Esophagus squamous epithelium (tissue), 5 donors: ENCODE data around the gene ID2. TPM values are rescaled to one million over a fixed set of nuclear protein-coding genes. Genes with fewer than 3 reads are reported as not detected.

Source experiments
- DNase-seq: peaks from one replicate; lab custom pipeline; 2025; lab: John Stamatoyannopoulos, UW
- H3K27ac ChIP-seq, 4 donors: fragments of 200-600 bp; sonication (generic); one replicate each; pipeline ENCODE4 v1.5.1; 2016 to 2019; ENCODE audit warnings: mild to moderate bottlenecking in 1 of 4
- H3K27me3 ChIP-seq, 4 donors: fragments of 200-600 bp; sonication (generic); 1 replicate in 3 of 4; 2 replicates in 1 of 4; pipeline versions ENCODE4 v1.5.1 to v1.6.0; 2017 to 2021; ENCODE audit warnings: antibody characterized with exemption in 1 of 4
- H3K36me3 ChIP-seq, 3 donors: fragments of 200-600 bp; sonication (generic); one replicate each; pipeline ENCODE4 v1.5.1; 2016 to 2019
- H3K4me1 ChIP-seq, 3 donors: fragments of 200-600 bp; sonication (generic); one replicate each; pipeline ENCODE4 v1.5.1; 2017 to 2019
- H3K4me3 ChIP-seq, 4 donors: fragments of 200-600 bp; sonication (generic); 1 replicate in 3 of 4; 2 replicates in 1 of 4; pipeline ENCODE4 v1.5.1; 2016 to 2019; ENCODE audit warnings: mild to moderate bottlenecking in 2 of 4, moderate library complexity in 1 of 4
- H3K9me3 ChIP-seq, 3 donors: fragments of 200-600 bp; sonication (generic); one replicate each; pipeline ENCODE4 v1.5.1; 2016 to 2019
- CTCF ChIP-seq, 6 experiments: fragments of 450-650 bp in 4 of 6; fragments of 200-600 bp in 2 of 6; sonication (generic) in 2 of 6; IDR thresholded peaks; one replicate each; pipeline ENCODE4 v1.5.1; 2016 to 2019; ENCODE audit warnings: antibody characterized with exemption in 6 of 6, mild to moderate bottlenecking in 4 of 6, moderate library complexity in 4 of 6
- POLR2A ChIP-seq, 4 donors: fragments of 450-650 bp; IDR thresholded peaks; one replicate each; pipeline ENCODE4 v1.6.1; 2017; ENCODE audit warnings: antibody characterized with exemption in 4 of 4, mild to moderate bottlenecking in 4 of 4, moderate library complexity in 3 of 4
- WGBS, 2 donors: methylation state at CpG; one replicate each; pipeline ENCODE4 v1.1.5; 2018; 5-methylcytosine and 5-hydroxymethylcytosine counted together
- intact Hi-C: fragments of 100-400 bp; cut with DNase I; formaldehyde crosslinking; loops from one replicate; pipeline ENCODE4 v1.15.0; 2022
- total RNA-seq, 4 donors: library from RNA; depleted of rRNA; stranded (reverse); fragments of >200 nt; gene quantifications; one replicate each; pipeline ENCODE4 v1.1.0, GENCODE V29; 2016
- donor health status: DM: yes; HTN: yes; CAD: no.

Gene ID2
- total RNA-seq = 10 to 100 TPM; 16.1 to 82.0 (median 34.2) TPM

- DNase-seq = peak; percentile 92
- intact Hi-C loops = no loop called here
- peaks cover 0 to 16% (median 0%) of the 10 kb centered on the region in 4 donors for H3K27me3 ChIP-seq
- H3K9me3 ChIP-seq = no peaks in the 10 kb centered on the region
- WGBS, 2 donors = 0 to 1% methylated on average over 11 to 16 of the region's 70 CpGs
- H3K36me3 ChIP-seq = no peaks in the 10 kb centered on the region
- H3K27ac ChIP-seq = peak within 1 kb of the TSS; percentile 87 to 96 (median 92)
- peak within 1 kb of the TSS; percentile 46 to 81 (median 76) for H3K4me3 ChIP-seq
- TF ChIP-seq CTCF (IDR thresholded peaks at IDR 0.05) (peak in 1 of 6 experiments; percentile 30), POLR2A (IDR thresholded peaks at IDR 0.05) (peak in 3 of 4 donors; percentile 86 to 100 (median 99))
- H3K4me1 ChIP-seq = peaks cover 17 to 78% (median 21%) of the 10 kb centered on the region in 3 donors
Observed at GRCh38 chr2:8681786-8682692, at the start of gene ID2. TSS of gene ID2 (plus strand) at chr2:8682056. CDS start at chr2:8682166, 110 bp downstream.

- Histone ChIP-seq H3K4me1 (peaks cover 0 to 8% (median 0%) of the 10 kb centered on the region in 3 donors), H3K27ac (no peak overlapping the region), H3K4me3 (no peak overlapping the region), H3K36me3 (no peaks in the 10 kb centered on the region), H3K9me3 (no peaks in the 10 kb centered on the region), H3K27me3 (no peaks in the 10 kb centered on the region)
- no peak for TF ChIP-seq CTCF (IDR thresholded peaks at IDR 0.05)
- no peak for TF ChIP-seq POLR2A (IDR thresholded peaks at IDR 0.05)
- WGBS, 2 donors = 80 to 87% methylated on average over 1 to 6 of the region's 11 CpGs
- intact Hi-C loops = no loop called here
- no peak for DNase-seq
Observed at GRCh38 chr2:8632755-8633154, 49.1 kb upstream of the ID2 start.

- Histone ChIP-seq H3K9me3 (no peaks in the 10 kb centered on the region), H3K27me3 (no peaks in the 10 kb centered on the region), H3K27ac (no peak overlapping the region), H3K36me3 (no peaks in the 10 kb centered on the region), H3K4me3 (no peak overlapping the region), H3K4me1 (peaks cover 0 to 8% (median 0%) of the 10 kb centered on the region in 3 donors)
- intact Hi-C loops = no loop called here
- DNase-seq = no peak
- TF ChIP-seq POLR2A (IDR thresholded peaks at IDR 0.05) (no peak), CTCF (IDR thresholded peaks at IDR 0.05) (no peak)
- 44 to 62% methylated on average over 5 of the region's 7 CpGs for WGBS, 2 donors
Observed at GRCh38 chr2:8633186-8633734, 48.6 kb upstream of the ID2 start.

GRCh38 chr2:8633735-8634313 lies 48.0 kb upstream of the ID2 start:
- 50 to 59% methylated on average over 14 of the region's 14 CpGs for WGBS, 2 donors
- TF ChIP-seq POLR2A (IDR thresholded peaks at IDR 0.05) (no peak), CTCF (IDR thresholded peaks at IDR 0.05) (no peak)

More at GRCh38 chr2:8633735-8634313, 48.0 kb upstream of the ID2 start:
- Histone ChIP-seq H3K27me3 (no peaks in the 10 kb centered on the region), H3K4me3 (no peak overlapping the region), H3K4me1 (peaks cover 0 to 8% (median 0%) of the 10 kb centered on the region in 3 donors), H3K36me3 (no peaks in the 10 kb centered on the region), H3K27ac (no peak overlapping the region), H3K9me3 (no peaks in the 10 kb centered on the region)
- intact Hi-C loops = no loop called here
- no peak for DNase-seq
